Endothelial cell (in vitro differentiated cells): ENCODE measurements around the gene XYLT1. TPM values are rescaled to one million over a fixed set of nuclear protein-coding genes. Genes with fewer than 3 reads are reported as not detected.

Experiments
- DNase-seq: peaks from one replicate; pipeline ENCODE4 v3.0.0; 2021; ENCODE audit warnings: low spot score
- H3K27ac Mint-ChIP-seq: one replicate; pipeline ENCODE4 v1.8.0; 2021; ENCODE audit warnings: mixed read lengths, inconsistent platforms; ENCODE audit not compliant: unreplicated experiment
- H3K27me3 Mint-ChIP-seq: one replicate; pipeline ENCODE4 v1.8.0; 2021; ENCODE audit warnings: mild to moderate bottlenecking, moderate library complexity, mixed read lengths, inconsistent platforms; ENCODE audit not compliant: unreplicated experiment
- H3K36me3 Mint-ChIP-seq: one replicate; pipeline ENCODE4 v1.8.0; 2021; ENCODE audit warnings: mild to moderate bottlenecking, low read depth, mixed read lengths, inconsistent platforms; ENCODE audit not compliant: unreplicated experiment
- H3K4me1 Mint-ChIP-seq: one replicate; pipeline ENCODE4 v1.8.0; 2021; ENCODE audit warnings: mild to moderate bottlenecking, mixed read lengths, inconsistent platforms; ENCODE audit not compliant: unreplicated experiment
- H3K4me3 Mint-ChIP-seq: one replicate; pipeline ENCODE4 v1.8.0; 2021; ENCODE audit warnings: mild to moderate bottlenecking, mixed read lengths, inconsistent platforms; ENCODE audit not compliant: unreplicated experiment
- H3K9me3 Mint-ChIP-seq: one replicate; pipeline ENCODE4 v1.8.0; 2021; ENCODE audit warnings: mixed read lengths, inconsistent platforms; ENCODE audit not compliant: unreplicated experiment
- total RNA-seq: library from RNA; stranded (reverse); fragmentation: NEBNext Ultra II Directional; extraction: Animal tissue kit (Norgen Biotek cat#: 25700); gene quantifications from one replicate; pipeline ENCODE4 v1.2.1, GENCODE V29; 2021; ENCODE audit not compliant: unreplicated experiment
- TF ChIP-seq, protein P1 (sequence below): fragments of 200-600 bp; sonication (generic); IDR thresholded peaks from one replicate; pipeline ENCODE4 v1.5.0; 2021; ENCODE audit warnings: antibody characterized with exemption; ENCODE audit not compliant: unreplicated experiment

The XYLT1 gene
- total RNA-seq, 1 donor from 2014 or later: 11.1 TPM

DNA sequence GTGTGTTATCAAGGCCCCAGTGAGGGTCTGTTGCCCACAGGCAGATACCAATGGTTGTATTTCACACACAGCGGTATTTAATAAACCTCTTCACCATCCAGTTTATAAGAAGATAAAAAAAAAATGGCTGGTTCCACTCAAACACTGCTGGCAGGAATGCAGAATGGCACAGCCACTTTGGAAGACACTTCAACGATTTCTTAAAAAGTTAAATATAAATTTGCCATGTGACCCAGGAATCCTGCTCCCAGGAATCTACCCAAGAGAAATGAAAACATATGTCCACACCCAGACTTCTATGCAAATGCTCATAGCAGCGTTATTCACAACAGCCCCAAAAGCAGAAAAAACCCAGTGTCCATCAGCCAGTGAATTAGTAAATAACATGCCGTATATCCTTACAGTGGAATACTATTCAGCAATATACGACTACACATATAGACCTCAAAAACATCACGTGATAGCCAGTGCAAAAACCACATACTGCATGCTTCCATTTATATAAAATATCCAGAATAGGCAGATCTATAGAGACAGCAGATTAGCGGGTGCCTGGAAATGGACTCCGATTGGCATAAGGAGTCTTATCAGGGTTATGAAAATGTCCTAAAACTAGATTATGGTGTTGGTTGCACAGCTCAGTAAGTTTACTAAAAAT, 38.7 kb downstream of the XYLT1 start:
- Mint-ChIP-seq H3K4me3 (no peak overlapping the region), H3K27me3 (peaks cover 2% of the 10 kb centered on the region), H3K4me1 (peaks cover 13% of the 10 kb centered on the region), H3K36me3 (no peaks in the 10 kb centered on the region), H3K27ac (no peak overlapping the region), H3K9me3 (no peaks in the 10 kb centered on the region)
- TF ChIP-seq, protein P1, sequence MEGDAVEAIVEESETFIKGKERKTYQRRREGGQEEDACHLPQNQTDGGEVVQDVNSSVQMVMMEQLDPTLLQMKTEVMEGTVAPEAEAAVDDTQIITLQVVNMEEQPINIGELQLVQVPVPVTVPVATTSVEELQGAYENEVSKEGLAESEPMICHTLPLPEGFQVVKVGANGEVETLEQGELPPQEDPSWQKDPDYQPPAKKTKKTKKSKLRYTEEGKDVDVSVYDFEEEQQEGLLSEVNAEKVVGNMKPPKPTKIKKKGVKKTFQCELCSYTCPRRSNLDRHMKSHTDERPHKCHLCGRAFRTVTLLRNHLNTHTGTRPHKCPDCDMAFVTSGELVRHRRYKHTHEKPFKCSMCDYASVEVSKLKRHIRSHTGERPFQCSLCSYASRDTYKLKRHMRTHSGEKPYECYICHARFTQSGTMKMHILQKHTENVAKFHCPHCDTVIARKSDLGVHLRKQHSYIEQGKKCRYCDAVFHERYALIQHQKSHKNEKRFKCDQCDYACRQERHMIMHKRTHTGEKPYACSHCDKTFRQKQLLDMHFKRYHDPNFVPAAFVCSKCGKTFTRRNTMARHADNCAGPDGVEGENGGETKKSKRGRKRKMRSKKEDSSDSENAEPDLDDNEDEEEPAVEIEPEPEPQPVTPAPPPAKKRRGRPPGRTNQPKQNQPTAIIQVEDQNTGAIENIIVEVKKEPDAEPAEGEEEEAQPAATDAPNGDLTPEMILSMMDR: peak; percentile 40
- DNase-seq: no peak

DNA sequence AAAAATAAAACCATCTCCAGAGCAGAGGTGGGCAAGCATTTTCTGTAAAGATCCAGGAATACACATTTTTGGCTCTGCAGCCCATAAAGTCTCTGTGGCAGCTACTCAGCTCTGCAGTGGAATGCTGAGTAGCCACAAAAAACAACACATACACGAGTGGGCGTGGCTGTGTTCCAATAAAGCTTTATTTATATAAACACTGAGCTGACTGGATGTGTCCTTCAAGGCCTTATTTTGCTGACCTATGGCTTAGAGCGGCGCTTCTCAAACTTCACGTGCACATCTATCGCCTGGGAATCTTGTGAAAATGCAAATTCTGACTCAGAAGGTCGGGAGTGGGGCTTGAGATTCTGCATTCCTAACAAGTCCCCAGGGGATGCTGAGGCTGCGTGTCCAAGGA, 39.7 kb downstream of the XYLT1 start:
- no peak for DNase-seq
- H3K27me3 Mint-ChIP-seq: peaks cover 2% of the 10 kb centered on the region
- TF ChIP-seq, protein P1: no peak
- H3K9me3 Mint-ChIP-seq: no peaks in the 10 kb centered on the region
- peaks cover 13% of the 10 kb centered on the region for H3K4me1 Mint-ChIP-seq
- H3K4me3 Mint-ChIP-seq: no peak overlapping the region
- no peak overlapping the region for H3K27ac Mint-ChIP-seq
- H3K36me3 Mint-ChIP-seq: no peaks in the 10 kb centered on the region

DNA sequence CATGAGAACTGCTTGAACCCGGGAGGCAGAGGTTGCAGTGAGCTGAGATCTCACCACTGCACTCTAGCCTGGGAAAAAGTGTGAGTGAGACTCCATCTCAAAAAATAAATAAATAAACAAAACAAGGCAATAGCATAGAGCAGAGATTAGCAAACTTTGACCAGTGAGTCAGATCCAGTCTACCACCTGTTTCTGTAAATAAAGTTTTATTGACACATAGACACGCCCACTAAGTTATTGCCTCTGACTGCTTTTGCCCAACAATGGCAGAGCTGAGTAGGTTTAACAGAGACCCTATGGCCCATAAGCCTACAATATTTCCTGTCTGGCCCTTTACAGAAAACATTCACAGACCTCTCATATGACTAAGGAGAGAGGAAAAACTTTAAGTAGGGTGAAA, 44.3 kb downstream of the XYLT1 start:
- Mint-ChIP-seq H3K9me3 (no peaks in the 10 kb centered on the region), H3K27me3 (peaks cover 4% of the 10 kb centered on the region), H3K36me3 (no peaks in the 10 kb centered on the region), H3K4me3 (no peak overlapping the region), H3K4me1 (no peaks in the 10 kb centered on the region), H3K27ac (no peak overlapping the region)
- TF ChIP-seq, protein P1: no peak
- no peak for DNase-seq

DNA sequence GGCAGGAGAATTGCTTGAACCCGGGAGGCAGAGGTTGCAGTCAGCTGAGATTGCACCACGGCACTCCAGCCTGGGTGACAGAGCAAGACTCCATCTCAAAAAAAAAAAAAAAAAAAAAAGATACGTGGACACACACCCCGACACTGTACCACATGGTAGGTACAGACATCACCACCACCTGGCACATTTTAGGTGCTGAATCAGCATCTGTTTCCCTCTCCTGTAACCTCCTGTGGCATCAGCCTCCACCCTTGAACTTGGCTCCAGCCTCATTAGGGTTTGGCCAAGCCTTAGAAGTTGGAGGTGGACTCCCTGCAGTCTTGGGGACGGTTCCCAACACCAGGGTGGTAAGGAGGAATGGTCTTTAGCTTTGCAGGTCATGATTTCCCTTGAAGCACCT, 46.0 kb downstream of the XYLT1 start:
- no peak overlapping the region for H3K4me3 Mint-ChIP-seq
- H3K27ac Mint-ChIP-seq: no peak overlapping the region
- peaks cover 4% of the 10 kb centered on the region for H3K27me3 Mint-ChIP-seq
- no peaks in the 10 kb centered on the region for H3K4me1 Mint-ChIP-seq
- no peaks in the 10 kb centered on the region for H3K36me3 Mint-ChIP-seq
- TF ChIP-seq, protein P1: no peak
- H3K9me3 Mint-ChIP-seq: no peaks in the 10 kb centered on the region
- no peak for DNase-seq

DNA sequence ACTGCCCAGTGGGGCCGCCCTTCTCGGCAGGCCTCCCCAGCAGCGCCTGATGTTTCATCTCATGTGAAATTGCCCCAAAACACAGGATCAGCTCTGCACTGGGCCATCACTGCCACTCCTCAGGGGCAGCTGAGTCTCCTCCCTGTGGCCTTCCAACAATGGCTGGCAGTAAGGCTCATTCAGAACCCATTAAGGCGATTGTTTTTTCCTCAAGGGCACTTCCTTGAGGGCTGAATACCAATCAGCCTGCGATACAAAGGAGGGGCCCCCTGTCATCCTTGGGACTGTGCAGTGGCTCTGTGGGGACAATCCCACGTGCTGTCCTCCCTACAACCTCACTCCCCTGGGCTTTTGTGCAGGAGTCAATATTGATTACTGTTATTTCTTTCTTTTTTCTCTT, 47.5 kb downstream of the XYLT1 start:
- no peaks in the 10 kb centered on the region for H3K36me3 Mint-ChIP-seq
- peaks cover 4% of the 10 kb centered on the region for H3K27me3 Mint-ChIP-seq
- TF ChIP-seq, protein P1: no peak
- H3K27ac Mint-ChIP-seq: no peak overlapping the region
- H3K4me3 Mint-ChIP-seq: no peak overlapping the region
- no peaks in the 10 kb centered on the region for H3K9me3 Mint-ChIP-seq
- no peaks in the 10 kb centered on the region for H3K4me1 Mint-ChIP-seq
- no peak for DNase-seq
